Activated CD4-positive, alpha-beta T cell treated with anti-CD3 and anti-CD28 coated beads, Interleukin-2, amount 50 U/mL, for 4 hours (primary cell): ENCODE measurements around the gene HK1.
A peak's percentile ranks its signal among the peaks of the same experiment; 100 is the strongest.

Experiments
- DNase-seq, 2 experiments: peaks; one replicate each; pipeline ENCODE4 v3.0.0-alpha.2; 2020

The HK1 gene

GRCh38 chr10:69352569-69353264 is 74.4 kb downstream of the HK1 start:
- DNase-seq = no peak

GRCh38 chr10:69353977-69354635 is 75.8 kb downstream of the HK1 start:
- DNase-seq = no peak

- DNase-seq = no peak
Observed at GRCh38 chr10:69356187-69356586, 77.9 kb downstream of the HK1 start.

GRCh38 chr10:69358148-69358795 is 80.0 kb downstream of the HK1 start:
- DNase-seq = no peak

- DNase-seq = no peak
Observed at GRCh38 chr10:69359148-69359547, 80.9 kb downstream of the HK1 start.

GRCh38 chr10:69359594-69359993 is 81.3 kb downstream of the HK1 start:
- DNase-seq = peak in 1 of 2 experiments; percentile 13

- no peak for DNase-seq
Observed at GRCh38 chr10:69360485-69361302, 82.4 kb downstream of the HK1 start.

GRCh38 chr10:69361303-69361614 is 83.0 kb downstream of the HK1 start:
- DNase-seq = no peak

GRCh38 chr10:69362471-69362954 is 84.2 kb downstream of the HK1 start:
- no peak for DNase-seq

- DNase-seq = no peak
Observed at GRCh38 chr10:69363666-69364065, 85.4 kb downstream of the HK1 start.

- DNase-seq = no peak
Observed at GRCh38 chr10:69364232-69364940, 86.1 kb downstream of the HK1 start.

- no peak for DNase-seq
Observed at GRCh38 chr10:69366738-69367137, 88.4 kb downstream of the HK1 start.

GRCh38 chr10:69367469-69367868 is 89.2 kb downstream of the HK1 start:
- no peak for DNase-seq

- no peak for DNase-seq
Observed at GRCh38 chr10:69372126-69372980, 94.1 kb downstream of the HK1 start.

- no peak for DNase-seq
Observed at GRCh38 chr10:69374242-69374641, 95.9 kb downstream of the HK1 start.

GRCh38 chr10:69374931-69375306 is 96.6 kb downstream of the HK1 start:
- no peak for DNase-seq

- DNase-seq = no peak
Observed at GRCh38 chr10:69375307-69376151, 97.2 kb downstream of the HK1 start.

GRCh38 chr10:69376662-69377061 is 98.4 kb downstream of the HK1 start:
- no peak for DNase-seq

GRCh38 chr10:69377191-69377590 is 98.9 kb downstream of the HK1 start:
- no peak for DNase-seq

- no peak for DNase-seq
Observed at GRCh38 chr10:69377933-69378332, 99.6 kb downstream of the HK1 start.

GRCh38 chr10:69379800-69380199 is 101.5 kb downstream of the HK1 start:
- DNase-seq = no peak
